22Rv1 (cell line): ENCODE measurements around the gene BBS10.

Experiments
- ZFX ChIP-seq: fragments of 450-650 bp; IDR thresholded peaks from 2 replicates; pipeline ENCODE4 v1.6.1; 2017; ENCODE audit warnings: antibody characterized with exemption, borderline replicate concordance
- TF ChIP-seq, protein P1 (sequence below): fragments of 450-650 bp; IDR thresholded peaks from 2 replicates; pipeline ENCODE4 v1.5.1; 2017; ENCODE audit warnings: mild to moderate bottlenecking

DNA sequence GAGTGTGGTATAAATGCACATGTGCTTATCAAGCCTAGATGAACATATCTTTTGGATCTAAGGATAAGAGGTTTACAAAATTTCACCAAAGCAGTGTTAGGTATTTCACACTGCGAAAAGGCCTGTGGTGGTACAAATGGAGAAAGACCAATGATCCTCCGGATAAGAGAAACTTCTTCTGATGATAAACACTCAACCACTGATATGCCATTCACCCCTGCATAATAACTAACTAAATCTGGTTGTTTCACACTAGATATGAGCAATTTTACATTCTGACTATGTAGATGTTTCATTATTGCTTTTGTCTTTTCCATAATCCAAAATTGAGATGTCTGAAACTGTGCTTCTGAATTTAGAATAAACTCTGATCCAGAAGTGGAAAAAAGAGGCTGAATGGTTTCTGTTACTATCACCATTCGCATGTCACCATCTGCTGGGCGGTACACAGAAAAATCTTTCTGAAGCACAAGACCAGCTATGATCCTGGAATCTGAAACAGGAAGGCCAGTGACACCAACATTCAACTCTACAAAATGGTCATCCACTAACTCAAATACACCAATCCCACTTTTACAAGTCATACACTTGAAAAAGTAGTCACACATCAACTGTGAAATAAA, 1.3 kb downstream of the BBS10 start:
- TF ChIP-seq, protein P1, sequence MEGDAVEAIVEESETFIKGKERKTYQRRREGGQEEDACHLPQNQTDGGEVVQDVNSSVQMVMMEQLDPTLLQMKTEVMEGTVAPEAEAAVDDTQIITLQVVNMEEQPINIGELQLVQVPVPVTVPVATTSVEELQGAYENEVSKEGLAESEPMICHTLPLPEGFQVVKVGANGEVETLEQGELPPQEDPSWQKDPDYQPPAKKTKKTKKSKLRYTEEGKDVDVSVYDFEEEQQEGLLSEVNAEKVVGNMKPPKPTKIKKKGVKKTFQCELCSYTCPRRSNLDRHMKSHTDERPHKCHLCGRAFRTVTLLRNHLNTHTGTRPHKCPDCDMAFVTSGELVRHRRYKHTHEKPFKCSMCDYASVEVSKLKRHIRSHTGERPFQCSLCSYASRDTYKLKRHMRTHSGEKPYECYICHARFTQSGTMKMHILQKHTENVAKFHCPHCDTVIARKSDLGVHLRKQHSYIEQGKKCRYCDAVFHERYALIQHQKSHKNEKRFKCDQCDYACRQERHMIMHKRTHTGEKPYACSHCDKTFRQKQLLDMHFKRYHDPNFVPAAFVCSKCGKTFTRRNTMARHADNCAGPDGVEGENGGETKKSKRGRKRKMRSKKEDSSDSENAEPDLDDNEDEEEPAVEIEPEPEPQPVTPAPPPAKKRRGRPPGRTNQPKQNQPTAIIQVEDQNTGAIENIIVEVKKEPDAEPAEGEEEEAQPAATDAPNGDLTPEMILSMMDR: no peak
- TF ChIP-seq ZFX: no peak
